ENCODE results near the gene UGGT2. TPM values are rescaled to one million over a fixed set of nuclear protein-coding genes. Genes with fewer than 3 reads are reported as not detected.

Gene UGGT2
- total and polyA plus RNA-seq, 4 donors = 7.6 to 60.2 (median 16.3) TPM

DNA sequence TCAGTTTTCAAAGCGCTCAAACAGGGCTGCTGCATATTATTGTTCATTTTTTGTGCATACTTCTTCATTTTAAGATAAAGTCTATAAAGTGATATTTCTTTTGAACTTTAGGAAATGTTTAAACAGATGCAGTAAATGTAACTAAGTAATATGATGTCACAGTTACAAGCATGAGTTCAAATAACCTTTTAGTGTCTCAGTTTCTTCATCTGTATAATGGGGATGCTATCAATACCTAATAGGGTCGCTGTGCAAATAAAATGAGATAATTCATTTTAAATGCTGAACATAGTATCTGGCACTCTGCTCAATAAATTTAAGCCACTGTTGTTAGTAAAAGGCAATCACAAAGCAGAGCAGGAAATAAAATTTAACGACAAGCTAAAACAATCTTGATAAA is 97.5 kb downstream of the UGGT2 start:
- ATAC-seq (ENCODE audit: insufficient read depth, low FRiP score) (no peak), DNase-seq (no peak)
- TF ChIP-seq CTCF (IDR thresholded peaks at IDR 0.05; ENCODE audit: control extremely low read depth, extremely low read depth) = no peak
- Histone ChIP-seq H3K36me3 (ENCODE audit: control insufficient read depth in 4 of 4, insufficient read depth in 4 of 4, low read length in 4 of 4) (peaks cover 0 to 13% (median 7%) of the 10 kb centered on the region in 4 donors), H3K9me3 (ENCODE audit: control insufficient read depth in 4 of 4, insufficient read depth in 3 of 4, low read length in 3 of 4) (peaks cover 0 to 11% (median 3%) of the 10 kb centered on the region in 4 donors), H3K27ac (ENCODE audit: low read depth in 1 of 2, low read length in 1 of 2) (no peak overlapping the region), H3K9ac (ENCODE audit: insufficient read depth in 1 of 2, low read length in 2 of 2) (no peak overlapping the region), H3K4me1 (ENCODE audit: control insufficient read depth in 5 of 5, insufficient read depth in 5 of 5, low read length in 5 of 5) (no peaks in the 10 kb centered on the region), H3K27me3 (ENCODE audit: control insufficient read depth in 3 of 3, insufficient read depth in 3 of 3, low read length in 2 of 3) (no peaks in the 10 kb centered on the region), H3K4me3 (no peak overlapping the region)
- WGBS, 2 donors = 94 to 97% methylated on average over 3 of the region's 3 CpGs

- no peak for TF ChIP-seq CTCF (IDR thresholded peaks at IDR 0.05; ENCODE audit: control extremely low read depth, extremely low read depth)
These were observed 97.9 kb downstream of the UGGT2 start for GRCh38 chr13:95955255-95955654.

DNA sequence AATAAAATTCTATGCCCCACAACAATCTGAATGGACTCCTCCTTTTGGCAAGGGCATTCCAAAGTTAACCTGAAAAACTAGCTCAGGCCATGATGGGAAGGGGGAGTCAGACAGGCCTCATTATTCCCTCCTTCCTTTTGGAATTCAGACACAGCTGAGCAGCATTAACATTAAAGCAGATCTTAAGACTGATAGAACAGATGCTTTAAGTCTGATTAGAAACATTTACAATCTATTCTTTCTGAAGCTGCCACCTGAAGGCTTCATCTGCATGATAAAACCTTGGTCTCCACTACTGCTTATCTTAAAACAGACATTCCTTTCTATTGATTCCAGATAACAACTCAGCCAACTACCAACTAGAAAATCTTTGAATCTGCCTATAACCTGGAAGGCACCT is 98.9 kb downstream of the UGGT2 start:
- DNase-seq (no peak), ATAC-seq (ENCODE audit: insufficient read depth, low FRiP score) (no peak)
- Histone ChIP-seq H3K36me3 (ENCODE audit: control insufficient read depth in 4 of 4, insufficient read depth in 4 of 4, low read length in 4 of 4) (peaks cover 3 to 8% (median 5%) of the 10 kb centered on the region in 4 donors), H3K4me1 (ENCODE audit: control insufficient read depth in 5 of 5, insufficient read depth in 5 of 5, low read length in 5 of 5) (no peaks in the 10 kb centered on the region), H3K4me3 (no peak overlapping the region), H3K27ac (ENCODE audit: low read depth in 1 of 2, low read length in 1 of 2) (no peak overlapping the region), H3K9me3 (ENCODE audit: control insufficient read depth in 4 of 4, insufficient read depth in 3 of 4, low read length in 3 of 4) (peaks cover 0 to 11% (median 3%) of the 10 kb centered on the region in 4 donors), H3K9ac (ENCODE audit: insufficient read depth in 1 of 2, low read length in 2 of 2) (no peak overlapping the region), H3K27me3 (ENCODE audit: control insufficient read depth in 3 of 3, insufficient read depth in 3 of 3, low read length in 2 of 3) (no peaks in the 10 kb centered on the region)
- TF ChIP-seq CTCF (IDR thresholded peaks at IDR 0.05; ENCODE audit: control extremely low read depth, extremely low read depth) = no peak

More at GRCh38 chr13:95955255-95955654, 97.9 kb downstream of the UGGT2 start:
- Histone ChIP-seq H3K36me3 (ENCODE audit: control insufficient read depth in 4 of 4, insufficient read depth in 4 of 4, low read length in 4 of 4) (peaks cover 0 to 10% (median 7%) of the 10 kb centered on the region in 4 donors), H3K27me3 (ENCODE audit: control insufficient read depth in 3 of 3, insufficient read depth in 3 of 3, low read length in 2 of 3) (no peaks in the 10 kb centered on the region), H3K9ac (ENCODE audit: insufficient read depth in 1 of 2, low read length in 2 of 2) (no peak overlapping the region), H3K4me3 (no peak overlapping the region), H3K4me1 (ENCODE audit: control insufficient read depth in 5 of 5, insufficient read depth in 5 of 5, low read length in 5 of 5) (no peaks in the 10 kb centered on the region), H3K27ac (ENCODE audit: low read depth in 1 of 2, low read length in 1 of 2) (no peak overlapping the region), H3K9me3 (ENCODE audit: control insufficient read depth in 4 of 4, insufficient read depth in 3 of 4, low read length in 3 of 4) (peaks cover 0 to 11% (median 3%) of the 10 kb centered on the region in 4 donors)
- ATAC-seq (ENCODE audit: insufficient read depth, low FRiP score) = no peak
- DNase-seq = no peak
- 74 to 89% methylated on average over 3 of the region's 3 CpGs for WGBS, 2 donors

- TF ChIP-seq CTCF (IDR thresholded peaks at IDR 0.05; ENCODE audit: control extremely low read depth, extremely low read depth) = no peak
- no peak for ATAC-seq (ENCODE audit: insufficient read depth, low FRiP score)
- WGBS, 2 donors = 93 to 95% methylated on average over 1 of the region's 1 CpG
These were observed 103.1 kb downstream of the UGGT2 start for GRCh38 chr13:95950103-95950502.

More at GRCh38 chr13:95950103-95950502, 103.1 kb downstream of the UGGT2 start:
- Histone ChIP-seq H3K36me3 (ENCODE audit: control insufficient read depth in 4 of 4, insufficient read depth in 4 of 4, low read length in 4 of 4) (peaks cover 0 to 5% (median 3%) of the 10 kb centered on the region in 4 donors), H3K4me1 (ENCODE audit: control insufficient read depth in 5 of 5, insufficient read depth in 5 of 5, low read length in 5 of 5) (no peaks in the 10 kb centered on the region), H3K4me3 (no peak overlapping the region), H3K27me3 (ENCODE audit: control insufficient read depth in 3 of 3, insufficient read depth in 3 of 3, low read length in 2 of 3) (no peaks in the 10 kb centered on the region), H3K27ac (ENCODE audit: low read depth in 1 of 2, low read length in 1 of 2) (no peak overlapping the region), H3K9me3 (ENCODE audit: control insufficient read depth in 4 of 4, insufficient read depth in 3 of 4, low read length in 3 of 4) (peaks cover 0 to 5% (median 1%) of the 10 kb centered on the region in 4 donors), H3K9ac (ENCODE audit: insufficient read depth in 1 of 2, low read length in 2 of 2) (no peak overlapping the region)
- DNase-seq = no peak
